NT2/D1 (cell line): ENCODE results near the gene ST6GALNAC2.
"Not testable (repeated sequence)": the region's sequence is repeated elsewhere in the genome, so short reads cannot be mapped to it uniquely, and the experiment has no call there.

ENCODE experiments used
- DNase-seq: peaks from one replicate; pipeline ENCODE4 v3.0.0-alpha.2; 2011; ENCODE audit warnings: low read depth, low spot score
- H3K27me3 ChIP-seq: 2 replicates; pipeline ENCODE4 v1.6.0; 2011; ENCODE audit warnings: mild to moderate bottlenecking; ENCODE audit not compliant: insufficient read length, insufficient read depth
- H3K36me3 ChIP-seq: 2 replicates; pipeline ENCODE4 v1.6.1; 2011; ENCODE audit warnings: mild to moderate bottlenecking, low read length, mixed read lengths; ENCODE audit not compliant: insufficient read depth, insufficient read length
- H3K4me1 ChIP-seq: 2 replicates; pipeline ENCODE4 v1.5.1; 2011; ENCODE audit not compliant: insufficient read depth, insufficient read length
- H3K4me3 ChIP-seq: 2 replicates; pipeline ENCODE4 v1.5.1; 2011; ENCODE audit warnings: low read depth; ENCODE audit not compliant: insufficient read length
- H3K9ac ChIP-seq: 2 replicates; pipeline ENCODE4 v1.6.0; 2011; ENCODE audit warnings: low read depth; ENCODE audit not compliant: insufficient read length
- H3K9me3 ChIP-seq: 2 replicates; pipeline ENCODE4 v1.5.1; 2011; ENCODE audit warnings: mild to moderate bottlenecking, low read length; ENCODE audit not compliant: insufficient read depth
- SUZ12 ChIP-seq: IDR thresholded peaks from 2 replicates; pipeline ENCODE4 v1.6.1; 2011; ENCODE audit not compliant: insufficient read length, insufficient read depth; ENCODE audit errors: extremely low read depth
- YY1 ChIP-seq: IDR thresholded peaks from 2 replicates; pipeline ENCODE4 v1.6.1; 2011; ENCODE audit not compliant: insufficient read length, insufficient read depth
- ZNF274 ChIP-seq: IDR thresholded peaks from 2 replicates; pipeline ENCODE4 v1.6.1; 2011; ENCODE audit warnings: mild to moderate bottlenecking, low read depth, low read length

Gene ST6GALNAC2

GRCh38 chr17:76568811-76569221 lies 16.8 kb downstream of the ST6GALNAC2 start:
- H3K9ac ChIP-seq = no peak overlapping the region
- peaks cover 28% of the 10 kb centered on the region for H3K36me3 ChIP-seq
- H3K4me3 ChIP-seq = no peak overlapping the region
- no peak for DNase-seq
- H3K27me3 ChIP-seq = no peaks in the 10 kb centered on the region
- no peak for TF ChIP-seq SUZ12
- no peak for TF ChIP-seq YY1
- no peak for TF ChIP-seq ZNF274
- peaks cover 10% of the 10 kb centered on the region for H3K4me1 ChIP-seq
- H3K9me3 ChIP-seq = no peaks in the 10 kb centered on the region

DNA sequence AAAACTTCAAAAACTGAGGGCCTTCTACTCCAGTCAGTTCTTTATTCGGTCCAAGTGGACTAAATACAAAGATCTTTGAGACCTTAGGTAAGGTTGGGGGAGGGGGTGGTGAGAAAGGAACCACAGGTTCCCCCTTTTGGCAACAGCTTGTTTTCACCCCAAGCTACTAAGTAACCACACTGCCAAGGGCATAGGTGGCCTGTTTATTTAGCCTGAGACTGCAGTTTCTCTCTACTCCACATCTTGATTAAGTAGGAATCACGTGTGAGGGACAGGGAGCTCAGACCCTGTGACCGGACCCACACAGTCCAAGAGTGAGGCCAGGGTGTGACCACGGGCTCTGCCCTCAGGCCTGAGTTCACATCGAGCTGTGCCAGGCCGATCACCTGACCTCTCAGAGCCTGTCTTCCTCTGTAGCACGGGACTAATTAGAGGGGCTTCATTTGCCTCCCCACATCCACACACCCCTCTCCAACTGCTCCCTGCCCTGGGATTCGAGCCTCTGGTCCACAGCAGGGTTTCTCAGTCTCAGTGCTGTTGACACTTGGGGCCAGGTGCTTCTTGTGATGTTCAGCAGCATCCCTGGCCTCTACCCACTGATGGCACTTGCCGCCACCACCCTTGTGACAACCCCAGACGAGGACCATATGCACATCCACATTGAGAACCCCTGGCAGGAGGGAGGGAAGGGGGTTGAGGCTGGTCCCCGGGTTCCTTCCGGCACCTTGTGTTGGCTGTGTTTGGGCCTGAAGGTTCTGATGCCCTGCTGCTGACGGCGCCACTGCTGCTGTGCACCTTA lies 17.8 kb downstream of the ST6GALNAC2 start:
- no peak for DNase-seq
- Histone ChIP-seq H3K36me3 (peaks cover 36% of the 10 kb centered on the region), H3K9me3 (no peaks in the 10 kb centered on the region), H3K4me3 (no peak overlapping the region), H3K9ac (no peak overlapping the region), H3K4me1 (peaks cover 10% of the 10 kb centered on the region), H3K27me3 (no peaks in the 10 kb centered on the region)
- TF ChIP-seq SUZ12 = no peak
- TF ChIP-seq ZNF274 = no peak
- no peak for TF ChIP-seq YY1

DNA sequence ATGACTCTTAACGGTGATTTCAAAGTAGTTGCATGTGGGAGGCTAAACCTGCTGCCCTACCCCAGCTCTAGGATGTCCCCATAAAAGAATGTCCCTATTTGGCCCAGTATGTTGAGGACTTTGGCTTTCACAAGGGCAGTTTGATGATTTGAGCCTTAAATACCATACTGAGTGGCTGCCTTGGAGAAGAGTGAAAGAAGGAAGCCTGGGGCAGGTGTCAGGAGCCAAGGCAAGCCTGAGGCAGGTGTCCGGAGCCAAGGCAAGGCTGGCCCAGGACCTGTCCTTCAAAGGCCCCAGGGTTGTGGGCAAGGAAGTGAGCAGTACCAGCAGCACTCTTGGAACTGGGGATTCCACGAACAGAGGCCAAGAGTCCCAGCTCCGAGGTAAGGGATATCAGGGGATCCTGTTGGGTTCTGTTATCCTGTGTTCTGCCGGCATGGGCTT lies 18.6 kb downstream of the ST6GALNAC2 start:
- peaks cover 11% of the 10 kb centered on the region for H3K4me1 ChIP-seq
- H3K9ac ChIP-seq = no peak overlapping the region
- no peak overlapping the region for H3K4me3 ChIP-seq
- H3K36me3 ChIP-seq = peaks cover 42% of the 10 kb centered on the region
- TF ChIP-seq ZNF274 (no peak), SUZ12 (no peak), YY1 (no peak)
- no peaks in the 10 kb centered on the region for H3K9me3 ChIP-seq
- no peaks in the 10 kb centered on the region for H3K27me3 ChIP-seq
- no peak for DNase-seq

GRCh38 chr17:76566613-76566943 lies 19.1 kb downstream of the ST6GALNAC2 start:
- Histone ChIP-seq H3K36me3 (peaks cover 46% of the 10 kb centered on the region), H3K4me1 (peaks cover 12% of the 10 kb centered on the region), H3K27me3 (no peaks in the 10 kb centered on the region), H3K9me3 (no peaks in the 10 kb centered on the region), H3K9ac (no peak overlapping the region), H3K4me3 (no peak overlapping the region)
- DNase-seq = no peak
- TF ChIP-seq YY1 (no peak), ZNF274 (no peak), SUZ12 (no peak)

DNA sequence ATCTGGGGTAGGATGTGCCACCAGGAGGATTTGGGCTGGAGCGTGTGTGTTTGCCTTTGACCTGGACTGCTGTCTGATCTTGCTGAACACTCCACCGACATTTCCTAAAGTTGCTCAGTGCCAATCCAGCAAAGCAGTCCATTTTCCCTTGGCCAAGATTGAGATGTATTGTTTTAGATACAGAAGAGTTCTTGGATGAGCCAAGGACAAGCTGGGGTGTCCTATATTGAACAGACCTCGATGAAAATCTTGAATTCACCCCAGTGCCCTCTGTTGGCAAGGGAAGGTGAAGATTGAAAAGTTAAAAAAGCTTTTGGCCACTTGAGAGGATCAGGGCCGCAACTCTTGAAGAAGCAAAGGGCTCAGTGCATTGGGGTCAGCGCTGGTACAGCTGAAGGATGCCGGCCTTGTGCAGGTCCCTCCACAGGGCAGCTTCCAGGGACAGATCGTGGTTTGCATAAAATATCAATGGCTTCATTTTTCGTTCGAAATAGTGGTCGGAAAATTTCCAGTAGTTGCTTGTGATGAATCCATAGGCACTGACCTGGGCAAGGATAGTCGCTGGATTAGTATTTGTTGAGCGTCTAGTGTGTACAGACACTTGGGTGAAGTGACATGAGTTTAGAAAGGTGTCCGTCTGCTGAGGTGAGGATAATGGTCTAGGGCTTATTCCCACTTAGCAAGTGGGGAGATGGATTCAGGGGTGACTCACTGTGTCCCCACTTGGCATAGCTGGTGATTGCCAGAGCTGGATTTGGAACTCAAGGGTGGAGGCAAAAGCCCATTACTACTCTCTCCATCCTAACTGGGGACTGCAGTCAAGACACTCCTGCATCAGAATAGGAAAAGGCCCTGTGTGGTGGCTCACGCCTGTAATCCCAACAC lies 19.7 kb downstream of the ST6GALNAC2 start:
- Histone ChIP-seq H3K27me3 (no peaks in the 10 kb centered on the region), H3K4me1 (peaks cover 12% of the 10 kb centered on the region), H3K9me3 (no peaks in the 10 kb centered on the region), H3K4me3 (no peak overlapping the region), H3K36me3 (peaks cover 52% of the 10 kb centered on the region), H3K9ac (no peak overlapping the region)
- DNase-seq = no peak
- TF ChIP-seq YY1 (no peak), ZNF274 (no peak), SUZ12 (no peak)

DNA sequence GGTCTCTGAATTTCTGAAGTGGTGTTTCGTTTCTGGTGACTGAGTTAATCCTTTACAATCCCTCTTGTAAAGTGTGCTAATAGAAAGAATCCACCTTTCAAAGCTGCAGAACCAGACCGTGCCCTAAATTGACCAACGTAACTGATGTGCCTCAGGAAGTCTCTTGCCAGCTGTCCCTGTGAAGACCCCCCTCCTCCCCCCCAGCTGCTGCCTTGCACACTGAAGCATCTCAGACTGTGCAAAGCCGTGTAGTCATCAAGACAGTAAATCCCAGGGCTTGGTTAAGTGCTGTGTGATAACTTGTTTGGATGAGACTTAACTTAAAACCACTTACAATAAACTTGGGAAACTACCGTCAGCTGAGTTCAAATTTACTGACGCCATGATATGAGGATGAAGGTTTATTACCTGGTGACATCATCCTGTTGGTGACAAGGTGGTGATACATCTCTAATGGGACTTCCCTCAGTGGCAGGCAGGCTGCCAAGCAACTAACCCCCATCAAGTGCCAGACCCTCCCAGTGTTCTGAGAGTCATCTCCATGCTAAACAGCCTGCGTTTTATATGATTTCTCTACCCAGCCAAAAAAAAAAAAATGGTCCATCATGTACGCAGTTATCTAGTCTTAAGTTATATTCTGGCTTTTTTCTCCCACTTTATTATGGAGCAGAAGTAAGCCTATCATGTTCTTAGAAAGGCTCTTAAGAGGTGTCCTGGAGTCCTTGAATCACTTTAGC lies 20.5 kb downstream of the ST6GALNAC2 start:
- not testable (repeated sequence) for H3K9me3 ChIP-seq, DNase-seq, H3K27me3 ChIP-seq, H3K9ac ChIP-seq, H3K4me3 ChIP-seq
- H3K4me1 ChIP-seq = peaks cover 11% of the 10 kb centered on the region
- H3K36me3 ChIP-seq = peaks cover 60% of the 10 kb centered on the region

GRCh38 chr17:76563359-76563758 lies 22.3 kb downstream of the ST6GALNAC2 start:
- not testable (repeated sequence) for DNase-seq, H3K4me3 ChIP-seq, H3K27me3 ChIP-seq, H3K9me3 ChIP-seq, H3K4me1 ChIP-seq, H3K9ac ChIP-seq
- peaks cover 78% of the 10 kb centered on the region for H3K36me3 ChIP-seq
